KBM-7 (cell line): ENCODE results near the gene MRTFB.
"Not testable (repeated sequence)": the region's sequence is repeated elsewhere in the genome, so short reads cannot be mapped to it uniquely, and the experiment has no call there.

Source experiments
- DNase-seq: peaks from one replicate; pipeline ENCODE4 v3.0.0-alpha.2; 2015
- in situ Hi-C: fragments of 300-500 bp; cut with MboI; formaldehyde crosslinking; loops from 2 replicates; pipeline ENCODE4 v1.14.3; 2020; ENCODE audit warnings: low sequenced_read_pairs, low pct_unique_long_range_greater_than_20kb, mixed read lengths

Gene MRTFB

GRCh38 chr16:14168146-14168545 is 97.0 kb downstream of the MRTFB start:
- in situ Hi-C loops, result no loop called here
- DNase-seq, result peak; percentile 51

- no peak for DNase-seq
- in situ Hi-C loops, result no loop called here
These were observed 101.2 kb downstream of the MRTFB start for GRCh38 chr16:14172200-14172809.

GRCh38 chr16:14175086-14175485 is 104.0 kb downstream of the MRTFB start:
- no peak for DNase-seq
- in situ Hi-C loops, result no loop called here

GRCh38 chr16:14177704-14178103 is 106.6 kb downstream of the MRTFB start:
- no peak for DNase-seq
- in situ Hi-C loops, result no loop called here

- no peak for DNase-seq
- in situ Hi-C loops, result no loop called here
These were observed 108.0 kb downstream of the MRTFB start for GRCh38 chr16:14179116-14179515.

GRCh38 chr16:14180481-14180944 is 109.4 kb downstream of the MRTFB start:
- no peak for DNase-seq
- in situ Hi-C loops, result no loop called here

- DNase-seq, result no peak
- in situ Hi-C loops, result no loop called here
These were observed 110.4 kb downstream of the MRTFB start for GRCh38 chr16:14181371-14182050.

GRCh38 chr16:14182999-14183398 is 111.9 kb downstream of the MRTFB start:
- DNase-seq, result no peak
- in situ Hi-C loops, result no loop called here

- in situ Hi-C loops, DNase-seq: not testable (repeated sequence)
These were observed 112.8 kb downstream of the MRTFB start for GRCh38 chr16:14183962-14184361.

- DNase-seq, result no peak
These were observed 115.1 kb downstream of the MRTFB start for GRCh38 chr16:14186007-14186794.

GRCh38 chr16:14186795-14187221 is 115.7 kb downstream of the MRTFB start:
- in situ Hi-C loops, result no loop called here
- no peak for DNase-seq

More at GRCh38 chr16:14186007-14186794, 115.1 kb downstream of the MRTFB start:
- in situ Hi-C loops, result no loop called here

- no peak for DNase-seq
- in situ Hi-C loops, result no loop called here
These were observed 116.6 kb downstream of the MRTFB start for GRCh38 chr16:14187517-14188338.

- in situ Hi-C loops, result no loop called here
- DNase-seq, result no peak
These were observed 122.3 kb downstream of the MRTFB start for GRCh38 chr16:14193316-14193871.

- no peak for DNase-seq
- in situ Hi-C loops, result no loop called here
These were observed 123.6 kb downstream of the MRTFB start for GRCh38 chr16:14194721-14195120.

- DNase-seq, result peak; percentile 3
- in situ Hi-C loops, result no loop called here
These were observed 124.9 kb downstream of the MRTFB start for GRCh38 chr16:14196011-14196410.

GRCh38 chr16:14196539-14196938 is 125.4 kb downstream of the MRTFB start:
- in situ Hi-C loops, result no loop called here
- DNase-seq, result peak; percentile 4

GRCh38 chr16:14198012-14198411 is 126.9 kb downstream of the MRTFB start:
- in situ Hi-C loops, result no loop called here

GRCh38 chr16:14198572-14198971 is 127.5 kb downstream of the MRTFB start:
- in situ Hi-C loops, result no loop called here
- DNase-seq, result peak; percentile 7

More at GRCh38 chr16:14198012-14198411, 126.9 kb downstream of the MRTFB start:
- no peak for DNase-seq

GRCh38 chr16:14199199-14199598 is 128.1 kb downstream of the MRTFB start:
- DNase-seq, result no peak
- in situ Hi-C loops, result no loop called here
